ENCODE measurements around the gene CTBP1. TPM values are rescaled to one million over a fixed set of nuclear protein-coding genes. Genes with fewer than 3 reads are reported as not detected.

CTBP1 gene
- total RNA-seq, 1 experiment from 2014 or later = 223 TPM

- CTCF ChIA-PET = no interaction called here
- H3K4me1 ChIP-seq (ENCODE audit: insufficient read depth, low read length) = no peaks in the 10 kb centered on the region
- peaks cover 21% of the 10 kb centered on the region for H3K79me2 ChIP-seq (ENCODE audit: low read length)
- BruUV-seq (replicated peaks) = no TSS peak
- no peaks in the 10 kb centered on the region for H3K9me3 ChIP-seq (ENCODE audit: low read length)
- H3F3A ChIP-seq (ENCODE audit: low read length, unreplicated experiment) = no peaks in the 10 kb centered on the region
- H3K27me3 ChIP-seq (ENCODE audit: low read length) = no peaks in the 10 kb centered on the region
- H3K4me2 ChIP-seq (ENCODE audit: low read length) = no peak overlapping the region
- no peak for DNase-seq
- no peak overlapping the region for H3K27ac ChIP-seq (ENCODE audit: low read length)
- POLR2A ChIA-PET (ENCODE audit: unreplicated experiment) = no interaction called here
- H3K9ac ChIP-seq (ENCODE audit: low read length) = no peak overlapping the region
- no peak for TF ChIP-seq EZH2phosphoT487 (IDR thresholded peaks at IDR 0.05; ENCODE audit: borderline replicate concordance, low read length)
- TF ChIP-seq EZH2 (IDR thresholded peaks at IDR 0.05; ENCODE audit: low read length, unreplicated experiment) = no peak
- TF ChIP-seq CTCF (conservative IDR thresholded peaks at IDR 0.05; ENCODE audit: low read depth, low read length) = no peak
- intact Hi-C loops (cut with micrococcal nuclease) = no loop called here
- no peaks in the 10 kb centered on the region for H3K9me2 ChIP-seq (replicated peaks; ENCODE audit: low read length)
- no peak for ATAC-seq
- no peak overlapping the region for H2AFZ ChIP-seq (ENCODE audit: low read length)
- H3K36me3 ChIP-seq (ENCODE audit: low read depth, low read length) = peaks cover 4% of the 10 kb centered on the region; the same call in 1 of the 2 replicates
- H4K20me1 ChIP-seq (ENCODE audit: low read length) = no peaks in the 10 kb centered on the region
- no peak overlapping the region for H3K4me3 ChIP-seq (ENCODE audit: low read length)
These were observed 12.8 kb downstream of the CTBP1 start for GRCh38 chr4:1236103-1236641.

- H3K9me3 ChIP-seq (ENCODE audit: low read length) = no peaks in the 10 kb centered on the region
- no peak overlapping the region for H3K9ac ChIP-seq (ENCODE audit: low read length)
- no peak overlapping the region for H3K27ac ChIP-seq (ENCODE audit: low read length)
- no peaks in the 10 kb centered on the region for H3K4me1 ChIP-seq (ENCODE audit: insufficient read depth, low read length)
- peaks cover 4% of the 10 kb centered on the region; the same call in 1 of the 2 replicates for H3K36me3 ChIP-seq (ENCODE audit: low read depth, low read length)
- BruUV-seq (replicated peaks) = no TSS peak
- no peak overlapping the region for H2AFZ ChIP-seq (ENCODE audit: low read length)
- H3K27me3 ChIP-seq (ENCODE audit: low read length) = no peaks in the 10 kb centered on the region
- no peaks in the 10 kb centered on the region for H4K20me1 ChIP-seq (ENCODE audit: low read length)
- no peaks in the 10 kb centered on the region for H3F3A ChIP-seq (ENCODE audit: low read length, unreplicated experiment)
- no peak overlapping the region for H3K4me2 ChIP-seq (ENCODE audit: low read length)
- intact Hi-C loops (cut with micrococcal nuclease) = no loop called here
- no peak for DNase-seq
- H3K9me2 ChIP-seq (replicated peaks; ENCODE audit: low read length) = no peaks in the 10 kb centered on the region
- H3K79me2 ChIP-seq (ENCODE audit: low read length) = peaks cover 15% of the 10 kb centered on the region
- no peak for ATAC-seq
- CTCF ChIA-PET = no interaction called here
- TF ChIP-seq EZH2phosphoT487 (IDR thresholded peaks at IDR 0.05; ENCODE audit: borderline replicate concordance, low read length) (no peak), CTCF (conservative IDR thresholded peaks at IDR 0.05; ENCODE audit: low read depth, low read length) (no peak), EZH2 (IDR thresholded peaks at IDR 0.05; ENCODE audit: low read length, unreplicated experiment) (no peak)
- H3K4me3 ChIP-seq (ENCODE audit: low read length) = no peak overlapping the region
- POLR2A ChIA-PET (ENCODE audit: unreplicated experiment) = interaction anchor here (0.5 kb wide), 1 partner anchor 73 kb away, joined by 12 read pairs; no protein-coding TSS in a partner anchor
These were observed 13.4 kb downstream of the CTBP1 start for GRCh38 chr4:1235381-1236102.

GRCh38 chr4:1234811-1235292, 14.1 kb downstream of the CTBP1 start:
- ChIA-PET POLR2A (ENCODE audit: unreplicated experiment) (interaction anchor here (0.5 kb wide), 1 partner anchor 72 kb away, joined by 12 read pairs; no protein-coding TSS in a partner anchor), CTCF (no interaction called here)
- H3K36me3 ChIP-seq (ENCODE audit: low read depth, low read length) = peaks cover 4% of the 10 kb centered on the region; the same call in 1 of the 2 replicates
- no peak overlapping the region for H2AFZ ChIP-seq (ENCODE audit: low read length)
- TF ChIP-seq CTCF (conservative IDR thresholded peaks at IDR 0.05; ENCODE audit: low read depth, low read length) (no peak), EZH2phosphoT487 (IDR thresholded peaks at IDR 0.05; ENCODE audit: borderline replicate concordance, low read length) (no peak), EZH2 (IDR thresholded peaks at IDR 0.05; ENCODE audit: low read length, unreplicated experiment) (no peak)
- H3K4me2 ChIP-seq (ENCODE audit: low read length) = no peak overlapping the region
- ATAC-seq (no peak), DNase-seq (no peak)
- no peak overlapping the region for H3K9ac ChIP-seq (ENCODE audit: low read length)
- intact Hi-C loops (cut with micrococcal nuclease) = no loop called here
- no peaks in the 10 kb centered on the region for H3K9me3 ChIP-seq (ENCODE audit: low read length)
- H3K4me3 ChIP-seq (ENCODE audit: low read length) = no peak overlapping the region
- H3K27ac ChIP-seq (ENCODE audit: low read length) = no peak overlapping the region
- H4K20me1 ChIP-seq (ENCODE audit: low read length) = no peaks in the 10 kb centered on the region
- H3K79me2 ChIP-seq (ENCODE audit: low read length) = peaks cover 13% of the 10 kb centered on the region
- H3K4me1 ChIP-seq (ENCODE audit: insufficient read depth, low read length) = no peaks in the 10 kb centered on the region
- BruUV-seq (replicated peaks) = no TSS peak
- no peaks in the 10 kb centered on the region for H3K27me3 ChIP-seq (ENCODE audit: low read length)
- H3F3A ChIP-seq (ENCODE audit: low read length, unreplicated experiment) = no peaks in the 10 kb centered on the region
- H3K9me2 ChIP-seq (replicated peaks; ENCODE audit: low read length) = no peaks in the 10 kb centered on the region

All from PC-3 (cell line).